Lung (tissue), 12 donors: Measurements from ENCODE around the gene PSD2. TPM values are rescaled to one million over a fixed set of nuclear protein-coding genes. Genes with fewer than 3 reads are reported as not detected.

Experiments used
- ATAC-seq: fragments of 200-7000 bp; cut with Tn5 transposase; one replicate; pipeline ENCODE4 v1.9.1; 2020; ENCODE audit warnings: moderate number of reproducible peaks; ENCODE audit not compliant: insufficient read depth, low FRiP score
- DNase-seq, 3 donors: peaks; one replicate each; pipeline ENCODE4 v3.0.0-alpha.2; 2013 to 2017
- H3K27ac ChIP-seq, 2 donors: one replicate each; pipeline ENCODE4 v1.5.1; 2013; ENCODE audit warnings: mild to moderate bottlenecking in 2 of 2, moderate library complexity in 2 of 2, control low read depth in 1 of 2, inconsistent platforms in 1 of 2, low read depth in 1 of 2, low read length in 1 of 2
- H3K27me3 ChIP-seq, 3 donors: one replicate each; pipeline ENCODE4 v1.5.1; 2013; ENCODE audit warnings: low read length in 2 of 3; ENCODE audit not compliant: control insufficient read depth in 3 of 3, insufficient read depth in 3 of 3
- H3K36me3 ChIP-seq, 4 donors: one replicate each; pipeline ENCODE4 v1.5.1; 2013; ENCODE audit warnings: low read length in 4 of 4, mild to moderate bottlenecking in 1 of 4, moderate library complexity in 1 of 4; ENCODE audit not compliant: control insufficient read depth in 4 of 4, insufficient read depth in 4 of 4
- H3K4me1 ChIP-seq, 5 donors: one replicate each; pipeline ENCODE4 v1.5.1; 2013; ENCODE audit warnings: low read length in 5 of 5, mild to moderate bottlenecking in 2 of 5, moderate library complexity in 1 of 5; ENCODE audit not compliant: control insufficient read depth in 5 of 5, insufficient read depth in 5 of 5
- H3K4me3 ChIP-seq: one replicate; pipeline ENCODE4 v1.5.1; 2013; ENCODE audit warnings: mild to moderate bottlenecking, control low read depth, moderate library complexity
- H3K9ac ChIP-seq, 2 donors: one replicate each; pipeline ENCODE4 v1.5.1; 2013; ENCODE audit warnings: low read length in 2 of 2, control low read depth in 1 of 2; ENCODE audit not compliant: insufficient read depth in 1 of 2
- H3K9me3 ChIP-seq, 4 donors: one replicate each; pipeline ENCODE4 v1.5.1; 2013; ENCODE audit warnings: low read length in 3 of 4, mild to moderate bottlenecking in 1 of 4, moderate library complexity in 1 of 4; ENCODE audit not compliant: control insufficient read depth in 4 of 4, insufficient read depth in 3 of 4
- WGBS, 2 donors: extraction: QIAGEN DNeasy Blood & Tissue Kit; methylation state at CpG; one replicate each; pipeline ENCODE4 v1.1.7; 2013; 5-methylcytosine and 5-hydroxymethylcytosine counted together
- polyA plus RNA-seq, 2 donors: library from polyadenylated mRNA; stranded (reverse); fragments of 200-250 nt; gene quantifications; one replicate each; pipeline ENCODE4 v1.2.1, GENCODE V29; 2013
- total RNA-seq, 2 donors: library from RNA; depleted of rRNA in 1 of 2; stranded (reverse); fragments of >200 nt in 1 of 2; gene quantifications; one replicate each; pipeline ENCODE4 v1.2.1, GENCODE V29; 2014 to 2021
- TF ChIP-seq, protein P1 (sequence below): IDR thresholded peaks from 2 replicates; pipeline ENCODE4 v1.5.1; 2012; ENCODE audit warnings: mild to moderate bottlenecking; ENCODE audit errors: control extremely low read depth, extremely low read depth
- donor health status: control.
- donor health status: control.
- donor health status: Bipolar disorder and iron deficiency.
- donor health status: healthy.
- donor health status: DM: yes; HTN: yes; CAD: no.

PSD2 gene
- total and polyA plus RNA-seq, 4 donors, result 0.01 to 0.20 (median 0.05) TPM

DNA sequence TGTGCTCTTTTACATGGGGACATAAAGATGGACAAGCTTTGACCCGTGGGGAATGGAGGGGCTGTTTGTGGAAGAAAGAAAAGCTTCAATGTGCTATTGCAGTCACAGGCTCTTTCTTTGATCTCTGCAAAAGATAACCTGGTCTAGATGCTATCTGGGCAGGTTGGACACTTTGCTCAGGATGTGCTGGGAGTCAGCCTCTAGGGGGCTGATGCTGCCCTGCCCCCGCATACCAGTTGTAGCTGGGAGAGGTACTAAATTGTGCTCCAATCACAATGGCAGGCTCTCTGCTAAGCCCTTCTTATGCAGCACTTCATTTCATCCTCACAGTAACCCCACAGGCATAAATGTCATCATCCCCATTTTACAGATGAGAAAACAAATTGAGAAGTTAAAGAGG is 67.2 kb downstream of the PSD2 start:
- Histone ChIP-seq H3K27me3 (no peaks in the 10 kb centered on the region), H3K9me3 (no peaks in the 10 kb centered on the region), H3K4me1 (peaks cover 0 to 38% (median 4%) of the 10 kb centered on the region in 5 donors), H3K27ac (no peak overlapping the region), H3K9ac (no peak overlapping the region), H3K4me3 (no peak overlapping the region), H3K36me3 (peaks cover 0 to 9% (median 1%) of the 10 kb centered on the region in 4 donors)
- no peak for ATAC-seq
- no peak for DNase-seq
- 71 to 94% methylated on average over 2 of the region's 2 CpGs for WGBS, 2 donors
- TF ChIP-seq, protein P1, sequence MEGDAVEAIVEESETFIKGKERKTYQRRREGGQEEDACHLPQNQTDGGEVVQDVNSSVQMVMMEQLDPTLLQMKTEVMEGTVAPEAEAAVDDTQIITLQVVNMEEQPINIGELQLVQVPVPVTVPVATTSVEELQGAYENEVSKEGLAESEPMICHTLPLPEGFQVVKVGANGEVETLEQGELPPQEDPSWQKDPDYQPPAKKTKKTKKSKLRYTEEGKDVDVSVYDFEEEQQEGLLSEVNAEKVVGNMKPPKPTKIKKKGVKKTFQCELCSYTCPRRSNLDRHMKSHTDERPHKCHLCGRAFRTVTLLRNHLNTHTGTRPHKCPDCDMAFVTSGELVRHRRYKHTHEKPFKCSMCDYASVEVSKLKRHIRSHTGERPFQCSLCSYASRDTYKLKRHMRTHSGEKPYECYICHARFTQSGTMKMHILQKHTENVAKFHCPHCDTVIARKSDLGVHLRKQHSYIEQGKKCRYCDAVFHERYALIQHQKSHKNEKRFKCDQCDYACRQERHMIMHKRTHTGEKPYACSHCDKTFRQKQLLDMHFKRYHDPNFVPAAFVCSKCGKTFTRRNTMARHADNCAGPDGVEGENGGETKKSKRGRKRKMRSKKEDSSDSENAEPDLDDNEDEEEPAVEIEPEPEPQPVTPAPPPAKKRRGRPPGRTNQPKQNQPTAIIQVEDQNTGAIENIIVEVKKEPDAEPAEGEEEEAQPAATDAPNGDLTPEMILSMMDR, result no peak

DNA sequence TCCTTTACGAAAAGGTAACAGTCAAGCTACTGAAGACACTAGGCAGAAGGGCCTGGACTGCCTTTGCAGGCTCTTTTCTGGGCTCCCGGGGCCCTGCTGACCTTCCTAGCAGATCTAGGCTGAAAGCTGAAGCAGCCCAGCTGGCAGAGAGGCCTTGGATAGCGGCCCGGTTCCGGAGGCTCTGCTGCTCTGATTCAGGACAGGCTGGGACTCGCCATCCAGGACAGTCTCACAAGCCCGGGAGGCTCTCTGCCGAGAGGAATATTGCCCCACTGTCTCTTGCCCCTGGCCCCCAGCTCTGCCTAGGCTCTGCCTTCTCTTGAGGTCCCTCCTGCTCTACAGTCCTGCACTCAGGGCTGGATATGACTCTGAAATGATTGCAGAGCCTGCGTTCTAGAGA is 67.8 kb downstream of the PSD2 start:
- no peak overlapping the region for H3K4me3 ChIP-seq
- no peak overlapping the region for H3K27ac ChIP-seq
- H3K27me3 ChIP-seq, result no peaks in the 10 kb centered on the region
- H3K4me1 ChIP-seq, result peaks cover 0 to 38% (median 4%) of the 10 kb centered on the region in 5 donors
- peaks cover 0 to 9% (median 1%) of the 10 kb centered on the region in 4 donors for H3K36me3 ChIP-seq
- TF ChIP-seq, protein P1, result no peak
- ATAC-seq (no peak), DNase-seq (peak; percentile 86 to 95 (median 89))
- WGBS, 2 donors, result 48 to 79% methylated on average over 9 of the region's 9 CpGs
- H3K9me3 ChIP-seq, result no peaks in the 10 kb centered on the region
- no peak overlapping the region for H3K9ac ChIP-seq

DNA sequence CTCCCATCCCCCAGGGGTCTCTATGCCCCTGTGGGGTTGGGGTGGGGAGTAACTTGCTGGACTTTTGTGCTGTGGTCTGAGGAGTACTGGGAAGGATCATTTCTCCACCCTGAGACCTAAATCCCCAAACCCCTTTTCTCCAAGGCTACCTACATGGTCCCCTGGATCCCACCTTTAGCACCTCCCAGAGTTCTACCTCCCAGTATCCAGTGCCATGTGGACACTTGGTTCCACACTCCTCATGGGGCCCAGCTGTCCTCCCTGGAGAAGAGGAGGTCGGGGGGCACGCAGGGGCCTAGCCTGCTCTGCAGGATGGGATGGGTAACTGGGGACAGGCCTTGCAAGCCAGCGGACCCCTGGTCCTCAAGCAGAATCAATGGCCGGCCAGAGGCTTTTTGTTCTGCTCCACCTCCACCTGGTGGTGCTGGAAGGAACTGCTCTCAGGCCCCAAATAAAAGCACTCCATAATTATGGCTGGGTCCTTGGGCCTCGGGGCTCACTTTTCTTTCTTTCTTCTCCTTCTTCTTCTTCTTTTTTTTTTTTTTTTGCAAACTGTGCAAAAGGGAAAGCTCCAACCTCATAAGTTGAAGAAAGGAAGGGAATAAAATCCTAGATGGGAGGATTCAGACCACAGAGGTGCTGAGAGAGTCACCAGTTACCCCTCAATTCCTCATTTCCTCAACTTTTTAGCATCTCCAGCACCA is 68.4 kb downstream of the PSD2 start:
- no peak overlapping the region for H3K9ac ChIP-seq
- H3K9me3 ChIP-seq, result no peaks in the 10 kb centered on the region
- peaks cover 0 to 38% (median 4%) of the 10 kb centered on the region in 5 donors for H3K4me1 ChIP-seq
- peak; percentile 58 for ATAC-seq
- H3K4me3 ChIP-seq, result no peak overlapping the region
- TF ChIP-seq, protein P1, result peak; percentile 82
- no peaks in the 10 kb centered on the region for H3K27me3 ChIP-seq
- H3K36me3 ChIP-seq, result peaks cover 0 to 9% (median 1%) of the 10 kb centered on the region in 4 donors
- peak; percentile 81 to 88 (median 84) for DNase-seq
- WGBS, 2 donors, result 13 to 19% methylated on average over 5 of the region's 5 CpGs
- H3K27ac ChIP-seq, result no peak overlapping the region
